OCI-LY7 (cell line): ENCODE results near the gene EPSTI1.

Source experiments
- CTCF ChIP-seq: fragments of 200-600 bp; sonication (generic); conservative IDR thresholded peaks from 2 replicates; pipeline ENCODE4 v1.5.1; 2014; ENCODE audit warnings: mild to moderate bottlenecking, antibody characterized with exemption, low read length, moderate library complexity, mixed read lengths
- EZH2phosphoT487 ChIP-seq: fragments of 200-600 bp; sonication (generic); IDR thresholded peaks from 2 replicates; pipeline ENCODE4 v1.6.1; 2018; ENCODE audit warnings: low read depth, borderline replicate concordance, mild to moderate bottlenecking, mixed run types, antibody characterized with exemption, low read length, moderate library complexity, mixed read lengths

GRCh38 chr13:42996584-42996983, 4.5 kb upstream of the EPSTI1 start:
- TF ChIP-seq CTCF (no peak), EZH2phosphoT487 (no peak)
